HepG2 (cell line): Measurements from ENCODE around the gene CCNA2. TPM values are rescaled to one million over a fixed set of nuclear protein-coding genes. Genes with fewer than 3 reads are reported as not detected.

ENCODE experiments used
- ATF7-NPFF ChIP-seq: sonication (generic); formaldehyde crosslinking; IDR thresholded peaks from 2 replicates; pipeline ENCODE4 v1.8.1; 2023; ENCODE audit warnings: mild to moderate bottlenecking, low read depth, missing genetic modification reagents, moderate library complexity
- EHMT2 ChIP-seq: fragments of 200-600 bp; sonication (generic); IDR thresholded peaks from 2 replicates; pipeline ENCODE4 v1.7.0; 2017; ENCODE audit warnings: antibody characterized with exemption, low read depth, low read length, borderline replicate concordance
- GPBP1L1 ChIP-seq: sonication (generic); formaldehyde crosslinking; IDR thresholded peaks from 2 replicates; pipeline ENCODE4 v1.5.0; 2020; ENCODE audit warnings: mild to moderate bottlenecking, missing genetic modification reagents
- HDAC2 ChIP-seq: sonication (generic); formaldehyde crosslinking; IDR thresholded peaks from 2 replicates; pipeline ENCODE4 v1.4.0; 2020; ENCODE audit warnings: missing genetic modification reagents
- KDM6A ChIP-seq: IDR thresholded peaks from 2 replicates; pipeline ENCODE4 v1.6.1; 2016; ENCODE audit warnings: low read depth
- NCOA1 ChIP-seq: sonication (generic); formaldehyde crosslinking; IDR thresholded peaks from 2 replicates; pipeline ENCODE4 v1.9.0; 2021; ENCODE audit warnings: missing genetic modification reagents
- NFE2L1 ChIP-seq: sonication (generic); formaldehyde crosslinking; IDR thresholded peaks from 2 replicates; pipeline ENCODE4 v1.4.0; 2020; ENCODE audit warnings: missing genetic modification reagents, mild to moderate bottlenecking, borderline replicate concordance
- PTBP1 ChIP-seq: fragments of 200-400 bp; formaldehyde crosslinking; IDR thresholded peaks from 2 replicates; pipeline ENCODE4 v1.6.1; 2018; ENCODE audit warnings: low read length, low read depth; ENCODE audit not compliant: poor library complexity, severe bottlenecking
- REL ChIP-seq: sonication (generic); formaldehyde crosslinking; conservative IDR thresholded peaks from 2 replicates; pipeline ENCODE4 v1.8.0; 2022; ENCODE audit warnings: mild to moderate bottlenecking, missing genetic modification reagents, moderate library complexity
- TGIF2 ChIP-seq: IDR thresholded peaks from 2 replicates; pipeline ENCODE4 v1.6.1; 2016; ENCODE audit warnings: control low read depth, missing compliant biosample characterization
- ZFP82 ChIP-seq: sonication (generic); formaldehyde crosslinking; IDR thresholded peaks from 2 replicates; pipeline ENCODE4 v1.5.1; 2020; ENCODE audit warnings: mild to moderate bottlenecking, missing genetic modification reagents, borderline replicate concordance
- ZNF234 ChIP-seq: sonication (generic); formaldehyde crosslinking; conservative IDR thresholded peaks from 2 replicates; pipeline ENCODE4 v1.5.1; 2020; ENCODE audit warnings: mild to moderate bottlenecking, missing genetic modification reagents
- ZNF264 ChIP-seq: sonication (generic); formaldehyde crosslinking; IDR thresholded peaks from 2 replicates; pipeline ENCODE4 v1.4.0; 2020; ENCODE audit warnings: missing genetic modification reagents
- ZNF318 ChIP-seq: sonication (generic); formaldehyde crosslinking; IDR thresholded peaks from 2 replicates; pipeline ENCODE4 v1.4.0; 2020; ENCODE audit warnings: mild to moderate bottlenecking, missing genetic modification reagents
- ZNF768 ChIP-seq: sonication (generic); formaldehyde crosslinking; IDR thresholded peaks from 2 replicates; pipeline ENCODE4 v1.4.0; 2020; ENCODE audit warnings: missing genetic modification reagents
- ZNF841 ChIP-seq: sonication (generic); formaldehyde crosslinking; IDR thresholded peaks from 2 replicates; pipeline ENCODE4 v1.8.1; 2023; ENCODE audit warnings: missing genetic modification reagents, borderline replicate concordance
- polyA plus RNA-seq, 8 experiments: library from polyadenylated mRNA; depleted of rRNA in 3 of 8; stranded (reverse) in 7 of 8; unstranded in 1 of 8; fragments of >200 nt; fragmentation: Illumina TruSeq in 4 of 8; extraction: Trizol in 4 of 8; gene quantifications; 2 replicates each; pipeline versions ENCODE4 v1.2.1 to v1.2.3, GENCODE V29; 2011 to 2016; ENCODE audit warnings: low read depth in 4 of 8, missing spikeins in 1 of 8, mixed read lengths in 1 of 8; ENCODE audit not compliant: insufficient read depth in 1 of 8
- total RNA-seq, 5 experiments: library from RNA; depleted of rRNA; stranded (reverse); fragments of >200 nt; fragmentation: Illumina TruSeq; extraction: Trizol; gene quantifications; 2 replicates each; pipeline ENCODE4 v1.2.3, GENCODE V29; 2016; ENCODE audit warnings: low read depth in 1 of 5
- TF ChIP-seq, protein P1 (sequence below): sonication (generic); IDR thresholded peaks from 2 replicates; pipeline ENCODE4 v1.6.1; 2016; ENCODE audit warnings: low read depth, borderline replicate concordance
- TF ChIP-seq, protein P2 (sequence below): IDR thresholded peaks from 2 replicates; pipeline ENCODE4 v1.6.1; 2012; ENCODE audit warnings: inconsistent platforms

The CCNA2 gene
- total and polyA plus RNA-seq, 2 of the 13 experiments (the other 11 are each of a cell fraction or from before 2014, with no cell fraction given): 31.3 to 105 TPM

DNA sequence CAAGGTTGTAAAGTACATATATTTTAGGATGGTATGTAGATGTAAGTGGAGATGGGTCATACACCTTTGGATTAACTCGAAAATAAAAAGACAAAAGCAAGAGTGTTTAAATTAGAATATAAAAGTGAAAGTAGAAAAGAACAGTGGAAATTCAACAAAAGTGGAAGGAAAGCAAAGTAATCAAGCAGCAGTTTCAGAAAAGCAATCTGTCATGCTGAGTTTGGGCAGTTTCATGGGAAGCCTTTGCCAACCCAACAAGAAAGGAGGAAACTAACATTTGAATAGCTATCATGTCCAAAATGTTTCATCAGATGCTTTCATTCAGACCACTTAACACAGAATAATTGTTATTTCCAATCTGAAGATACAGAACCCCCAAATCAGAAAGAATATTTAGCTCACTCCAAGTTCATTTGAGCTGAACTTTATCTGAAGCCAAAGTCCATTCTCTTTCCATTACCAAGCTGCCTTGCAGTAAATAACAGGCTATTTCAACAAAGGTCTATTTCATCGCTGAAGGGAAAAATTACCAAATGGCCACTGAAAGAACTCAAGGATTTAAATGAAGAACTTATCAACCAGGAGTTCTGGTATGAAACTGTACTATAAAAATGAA lies 24.4 kb downstream of the CCNA2 start (continued):
- TF ChIP-seq ZNF841 (CRISPR knock-in tag) (no peak), ATF7-NPFF (CRISPR knock-in tag) (no peak), ZNF768 (CRISPR knock-in tag) (no peak), ZNF234 (CRISPR knock-in tag) (no peak), PTBP1 (no peak), KDM6A (CRISPR knock-in tag) (peak; percentile 66; the same call in 1 of the 2 replicates), ZNF264 (CRISPR knock-in tag) (0 out of 2 replicates have a peak, but pooled peaks have one; percentile 49), GPBP1L1 (CRISPR knock-in tag) (no peak), EHMT2 (peak; percentile 82), NCOA1 (no peak), ZFP82 (CRISPR knock-in tag) (no peak), TGIF2 (CRISPR knock-in tag) (0 out of 2 replicates have a peak, but pooled peaks have one; percentile 18), NFE2L1 (no peak), ZNF318 (CRISPR knock-in tag) (no peak), HDAC2 (CRISPR knock-in tag) (0 out of 2 replicates have a peak, but pooled peaks have one; percentile 22), REL (no peak)
- TF ChIP-seq, protein P1, sequence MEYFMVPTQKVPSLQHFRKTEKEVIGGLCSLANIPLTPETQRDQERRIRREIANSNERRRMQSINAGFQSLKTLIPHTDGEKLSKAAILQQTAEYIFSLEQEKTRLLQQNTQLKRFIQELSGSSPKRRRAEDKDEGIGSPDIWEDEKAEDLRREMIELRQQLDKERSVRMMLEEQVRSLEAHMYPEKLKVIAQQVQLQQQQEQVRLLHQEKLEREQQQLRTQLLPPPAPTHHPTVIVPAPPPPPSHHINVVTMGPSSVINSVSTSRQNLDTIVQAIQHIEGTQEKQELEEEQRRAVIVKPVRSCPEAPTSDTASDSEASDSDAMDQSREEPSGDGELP: no peak
- TF ChIP-seq, protein P2, sequence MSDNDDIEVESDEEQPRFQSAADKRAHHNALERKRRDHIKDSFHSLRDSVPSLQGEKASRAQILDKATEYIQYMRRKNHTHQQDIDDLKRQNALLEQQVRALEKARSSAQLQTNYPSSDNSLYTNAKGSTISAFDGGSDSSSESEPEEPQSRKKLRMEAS: no peak
